Measurements from ENCODE around the gene RPGRIP1L. TPM values are rescaled to one million over a fixed set of nuclear protein-coding genes. Genes with fewer than 3 reads are reported as not detected.

RPGRIP1L gene
- total and polyA plus RNA-seq, 2 of the 8 experiments (the other 6 are each of a cell fraction or from before 2014, with no cell fraction given), result 4.0 to 13.7 TPM

- no peak for TF ChIP-seq CHD1 (IDR thresholded peaks at IDR 0.05; ENCODE audit: low read depth, low read length)
Measured at GRCh38 chr16:53632526-53632925, 71.1 kb downstream of the RPGRIP1L start (continued).

All from H1 (cell line).